ENCODE measurements around the gene FGF14.

GRCh38 chr13:101681834-101682233, 720.0 kb downstream of the FGF14 start:
- TF ChIP-seq, protein P1, sequence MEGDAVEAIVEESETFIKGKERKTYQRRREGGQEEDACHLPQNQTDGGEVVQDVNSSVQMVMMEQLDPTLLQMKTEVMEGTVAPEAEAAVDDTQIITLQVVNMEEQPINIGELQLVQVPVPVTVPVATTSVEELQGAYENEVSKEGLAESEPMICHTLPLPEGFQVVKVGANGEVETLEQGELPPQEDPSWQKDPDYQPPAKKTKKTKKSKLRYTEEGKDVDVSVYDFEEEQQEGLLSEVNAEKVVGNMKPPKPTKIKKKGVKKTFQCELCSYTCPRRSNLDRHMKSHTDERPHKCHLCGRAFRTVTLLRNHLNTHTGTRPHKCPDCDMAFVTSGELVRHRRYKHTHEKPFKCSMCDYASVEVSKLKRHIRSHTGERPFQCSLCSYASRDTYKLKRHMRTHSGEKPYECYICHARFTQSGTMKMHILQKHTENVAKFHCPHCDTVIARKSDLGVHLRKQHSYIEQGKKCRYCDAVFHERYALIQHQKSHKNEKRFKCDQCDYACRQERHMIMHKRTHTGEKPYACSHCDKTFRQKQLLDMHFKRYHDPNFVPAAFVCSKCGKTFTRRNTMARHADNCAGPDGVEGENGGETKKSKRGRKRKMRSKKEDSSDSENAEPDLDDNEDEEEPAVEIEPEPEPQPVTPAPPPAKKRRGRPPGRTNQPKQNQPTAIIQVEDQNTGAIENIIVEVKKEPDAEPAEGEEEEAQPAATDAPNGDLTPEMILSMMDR (IDR thresholded peaks at IDR 0.05), result no peak
- no peak for TF ChIP-seq POLR2A (IDR thresholded peaks at IDR 0.05)

Measured in lower leg skin (tissue), 3 donors.